Measurements from ENCODE around the gene LENG8.

- TF ChIP-seq CTCF (IDR thresholded peaks at IDR 0.05; ENCODE audit: insufficient read depth, low read depth, low read length) (no peak), EZH2 (IDR thresholded peaks at IDR 0.05; ENCODE audit: insufficient read depth, low read length) (no peak)
These were observed 41.2 kb upstream of the LENG8 start for GRCh38 chr19:54407780-54408179.

Measured in astrocyte (in vitro differentiated cells and primary cell).